Neural crest cell (in vitro differentiated cells): ENCODE data around the gene CEP131. TPM values are rescaled to one million over a fixed set of nuclear protein-coding genes. Genes with fewer than 3 reads are reported as not detected.

Source experiments
- DNase-seq: peaks from one replicate; pipeline ENCODE4 v3.0.0; 2021; ENCODE audit warnings: low read depth, mixed read lengths, low spot score
- H3K27ac Mint-ChIP-seq: one replicate; pipeline ENCODE4 v1.8.0; 2021; ENCODE audit warnings: mild to moderate bottlenecking, mixed read lengths; ENCODE audit not compliant: unreplicated experiment
- H3K27me3 Mint-ChIP-seq: 2 replicates; pipeline ENCODE4 v1.8.0; 2021; ENCODE audit warnings: low read depth, mild to moderate bottlenecking, mixed read lengths
- H3K36me3 Mint-ChIP-seq: 2 replicates; pipeline ENCODE4 v1.8.0; 2021; ENCODE audit warnings: low read depth, mild to moderate bottlenecking, mixed read lengths
- H3K4me1 Mint-ChIP-seq: 2 replicates; pipeline ENCODE4 v1.8.0; 2021; ENCODE audit warnings: mixed read lengths
- H3K4me3 Mint-ChIP-seq: one replicate; pipeline ENCODE4 v1.8.0; 2021; ENCODE audit warnings: mild to moderate bottlenecking, mixed read lengths
- H3K9me3 Mint-ChIP-seq: 2 replicates; pipeline ENCODE4 v1.8.0; 2021; ENCODE audit warnings: mixed read lengths
- CTCF ChIP-seq: fragments of 200-600 bp; sonication (generic); conservative IDR thresholded peaks from 2 replicates; pipeline ENCODE4 v1.5.0; 2021; ENCODE audit warnings: antibody characterized with exemption, mild to moderate bottlenecking
- total RNA-seq: library from RNA; stranded (reverse); gene quantifications from 2 replicates; pipeline ENCODE4 v1.2.1, GENCODE V29; 2021

The CEP131 gene
- total RNA-seq, 1 donor from 2014 or later = 42.5 TPM

DNA sequence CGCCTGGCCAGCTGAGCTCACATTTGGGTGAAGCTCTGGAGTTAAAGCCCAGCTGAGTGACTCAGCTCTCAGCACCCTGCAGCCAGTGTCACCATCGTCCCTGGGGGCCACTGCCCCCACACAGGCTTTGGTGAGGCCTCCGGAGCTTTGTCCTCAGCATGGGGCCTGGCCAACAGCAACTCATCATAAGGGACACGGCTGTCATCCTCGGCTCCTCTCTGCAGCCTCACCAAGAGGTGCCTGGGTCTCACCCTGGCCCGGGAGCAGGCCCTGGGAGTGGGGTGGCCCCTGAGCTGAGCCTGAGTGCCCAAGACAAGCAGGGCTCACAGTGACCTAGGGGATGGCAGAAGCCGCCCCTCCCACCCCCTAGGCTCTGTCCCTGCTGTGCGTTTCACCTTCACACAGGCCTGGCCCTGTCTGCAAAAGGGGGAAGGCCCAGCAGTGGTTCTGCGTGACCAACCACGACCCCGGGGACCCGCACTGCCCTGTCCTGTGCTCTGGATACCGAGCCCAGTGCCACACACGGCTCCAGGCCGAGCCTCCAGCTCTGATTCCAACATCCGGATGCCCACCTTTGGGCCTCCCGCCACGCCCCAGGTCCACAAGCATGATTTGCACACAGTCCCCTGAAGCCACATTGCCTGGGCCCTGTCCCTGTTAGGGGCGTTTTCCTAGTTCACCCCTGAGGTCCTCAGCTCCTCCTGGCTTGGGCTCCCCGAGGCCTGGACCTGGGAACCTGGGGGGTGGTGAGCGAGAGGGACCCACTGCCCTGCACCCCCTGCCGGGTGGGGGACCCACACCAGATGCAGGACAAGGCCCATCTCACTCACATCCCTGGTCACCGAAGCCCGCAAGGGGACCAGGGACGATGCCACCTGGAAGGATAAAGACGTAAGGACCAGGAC lies 34.9 kb downstream of the CEP131 start:
- H3K27ac Mint-ChIP-seq = no peak overlapping the region
- DNase-seq = no peak
- no peak overlapping the region for H3K4me3 Mint-ChIP-seq
- H3K36me3 Mint-ChIP-seq = no peaks in the 10 kb centered on the region
- H3K27me3 Mint-ChIP-seq = peaks cover 4% of the 10 kb centered on the region
- peaks cover 6% of the 10 kb centered on the region for H3K4me1 Mint-ChIP-seq
- no peak for TF ChIP-seq CTCF
- no peaks in the 10 kb centered on the region for H3K9me3 Mint-ChIP-seq

GRCh38 chr17:81187120-81187519 lies 35.6 kb downstream of the CEP131 start:
- H3K36me3 Mint-ChIP-seq = no peaks in the 10 kb centered on the region
- peaks cover 4% of the 10 kb centered on the region for H3K27me3 Mint-ChIP-seq
- TF ChIP-seq CTCF = no peak
- peaks cover 6% of the 10 kb centered on the region for H3K4me1 Mint-ChIP-seq
- DNase-seq = no peak
- no peak overlapping the region for H3K4me3 Mint-ChIP-seq
- H3K27ac Mint-ChIP-seq = peak overlapping the region; percentile 50
- H3K9me3 Mint-ChIP-seq = no peaks in the 10 kb centered on the region

- H3K9me3 Mint-ChIP-seq = no peaks in the 10 kb centered on the region
- no peak overlapping the region for H3K4me3 Mint-ChIP-seq
- H3K27me3 Mint-ChIP-seq = peaks cover 4% of the 10 kb centered on the region
Observed at GRCh38 chr17:81186203-81186602, 36.6 kb downstream of the CEP131 start.

GRCh38 chr17:81184555-81184954 lies 38.2 kb downstream of the CEP131 start:
- no peaks in the 10 kb centered on the region for H3K9me3 Mint-ChIP-seq
- DNase-seq = no peak

More at GRCh38 chr17:81186203-81186602, 36.6 kb downstream of the CEP131 start:
- DNase-seq = no peak
- H3K36me3 Mint-ChIP-seq = no peaks in the 10 kb centered on the region
- peaks cover 6% of the 10 kb centered on the region for H3K4me1 Mint-ChIP-seq
- no peak overlapping the region for H3K27ac Mint-ChIP-seq
- no peak for TF ChIP-seq CTCF

GRCh38 chr17:81183807-81184206 lies 39.0 kb downstream of the CEP131 start:
- Mint-ChIP-seq H3K27me3 (peaks cover 4% of the 10 kb centered on the region), H3K4me3 (peak overlapping the region; percentile 24), H3K27ac (no peak overlapping the region), H3K36me3 (no peaks in the 10 kb centered on the region), H3K4me1 (peaks cover 6% of the 10 kb centered on the region), H3K9me3 (no peaks in the 10 kb centered on the region)
- DNase-seq = no peak
- TF ChIP-seq CTCF = no peak

More at GRCh38 chr17:81184555-81184954, 38.2 kb downstream of the CEP131 start:
- Mint-ChIP-seq H3K36me3 (no peaks in the 10 kb centered on the region), H3K4me3 (peak overlapping the region; percentile 24), H3K27me3 (peaks cover 4% of the 10 kb centered on the region), H3K27ac (no peak overlapping the region), H3K4me1 (peaks cover 6% of the 10 kb centered on the region)
- TF ChIP-seq CTCF = no peak
